ENCODE measurements around the gene TENT5C. TPM values are rescaled to one million over a fixed set of nuclear protein-coding genes. Genes with fewer than 3 reads are reported as not detected.

The TENT5C gene
- polyA plus RNA-seq, 1 donor (not counting 4 experiments of a cell fraction or from before 2014, with no cell fraction given) = 0.13 TPM

- H3K9ac ChIP-seq (ENCODE audit: control insufficient read depth, extremely low read depth, insufficient read depth, low read length) = no peak overlapping the region
- no peak overlapping the region for H3K27ac ChIP-seq (ENCODE audit: control insufficient read depth, insufficient read depth, low read length)
- dilution Hi-C loops (cut with MboI; ENCODE audit: extremely low pct_ligation_motif_present, low sequenced_read_pairs) = no loop called here
- H4K20me1 ChIP-seq (ENCODE audit: control insufficient read depth, extremely low read depth, insufficient read depth, low read length) = no peaks in the 10 kb centered on the region
- TF ChIP-seq EZH2 (IDR thresholded peaks at IDR 0.05; ENCODE audit: low read length) = no peak
- TF ChIP-seq CTCF (optimal IDR thresholded peaks at IDR 0.05 in 1 of 3, IDR thresholded peaks at IDR 0.05 in 1 of 3, conservative IDR thresholded peaks at IDR 0.05 in 1 of 3; ENCODE audit: extremely low read depth in 1 of 3, insufficient read depth in 2 of 3, low read length in 3 of 3) = no peak
- H3K4me1 ChIP-seq (ENCODE audit: control insufficient read depth, extremely low read depth, insufficient read depth, low read length) = no peaks in the 10 kb centered on the region
- no peaks in the 10 kb centered on the region for H3K9me1 ChIP-seq (ENCODE audit: control insufficient read depth, extremely low read depth, insufficient read depth, low read length)
- H3K36me3 ChIP-seq (ENCODE audit: control insufficient read depth in 2 of 2, extremely low read depth in 1 of 2, insufficient read depth in 2 of 2, low read length in 2 of 2) = no peaks in the 10 kb centered on the region
- FAIRE-seq (no peak), DNase-seq (ENCODE audit: low read depth, low spot score) (no peak)
- no peaks in the 10 kb centered on the region for H3K79me2 ChIP-seq (ENCODE audit: control insufficient read depth, insufficient read depth, low read length)
- H3K4me3 ChIP-seq (ENCODE audit: control insufficient read depth in 2 of 3, extremely low read depth in 1 of 3, insufficient read depth in 2 of 3, low read depth in 1 of 3, low read length in 3 of 3) = no peak overlapping the region
- H3K27me3 ChIP-seq (ENCODE audit: control insufficient read depth, extremely low read depth, insufficient read depth, low read length) = peaks cover 3% of the 10 kb centered on the region
- H2AFZ ChIP-seq (ENCODE audit: control insufficient read depth, low read length) = no peak overlapping the region
- no peak overlapping the region for H3K4me2 ChIP-seq (ENCODE audit: control insufficient read depth, extremely low read depth, insufficient read depth, low read depth, low read length)
- H3K9me3 ChIP-seq (ENCODE audit: control insufficient read depth, low read depth, low read length) = no peaks in the 10 kb centered on the region
These were observed 7.4 kb upstream of the TENT5C start for GRCh38 chr1:117598489-117598888.

- Histone ChIP-seq H3K36me3 (ENCODE audit: control insufficient read depth in 2 of 2, extremely low read depth in 1 of 2, insufficient read depth in 2 of 2, low read length in 2 of 2) (no peaks in the 10 kb centered on the region), H3K27ac (ENCODE audit: control insufficient read depth, insufficient read depth, low read length) (no peak overlapping the region), H2AFZ (ENCODE audit: control insufficient read depth, low read length) (no peak overlapping the region), H3K9me1 (ENCODE audit: control insufficient read depth, extremely low read depth, insufficient read depth, low read length) (no peaks in the 10 kb centered on the region), H3K4me3 (ENCODE audit: control insufficient read depth in 2 of 3, extremely low read depth in 1 of 3, insufficient read depth in 2 of 3, low read depth in 1 of 3, low read length in 3 of 3) (no peak overlapping the region), H3K79me2 (ENCODE audit: control insufficient read depth, insufficient read depth, low read length) (no peaks in the 10 kb centered on the region), H3K4me2 (ENCODE audit: control insufficient read depth, extremely low read depth, insufficient read depth, low read depth, low read length) (no peak overlapping the region), H3K9ac (ENCODE audit: control insufficient read depth, extremely low read depth, insufficient read depth, low read length) (no peak overlapping the region), H3K4me1 (ENCODE audit: control insufficient read depth, extremely low read depth, insufficient read depth, low read length) (no peaks in the 10 kb centered on the region), H4K20me1 (ENCODE audit: control insufficient read depth, extremely low read depth, insufficient read depth, low read length) (no peaks in the 10 kb centered on the region), H3K9me3 (ENCODE audit: control insufficient read depth, low read depth, low read length) (no peaks in the 10 kb centered on the region), H3K27me3 (ENCODE audit: control insufficient read depth, extremely low read depth, insufficient read depth, low read length) (peaks cover 3% of the 10 kb centered on the region)
- FAIRE-seq = no peak
- TF ChIP-seq CTCF (optimal IDR thresholded peaks at IDR 0.05 in 1 of 3, IDR thresholded peaks at IDR 0.05 in 1 of 3, conservative IDR thresholded peaks at IDR 0.05 in 1 of 3; ENCODE audit: extremely low read depth in 1 of 3, insufficient read depth in 2 of 3, low read length in 3 of 3) (no peak), EZH2 (IDR thresholded peaks at IDR 0.05; ENCODE audit: low read length) (no peak)
- dilution Hi-C loops (cut with MboI; ENCODE audit: extremely low pct_ligation_motif_present, low sequenced_read_pairs) = no loop called here
- no peak for DNase-seq (ENCODE audit: low read depth, low spot score)
These were observed 6.3 kb upstream of the TENT5C start for GRCh38 chr1:117599286-117600221.
